Measurements from ENCODE around the gene TWIST2.

TWIST2 gene

DNA sequence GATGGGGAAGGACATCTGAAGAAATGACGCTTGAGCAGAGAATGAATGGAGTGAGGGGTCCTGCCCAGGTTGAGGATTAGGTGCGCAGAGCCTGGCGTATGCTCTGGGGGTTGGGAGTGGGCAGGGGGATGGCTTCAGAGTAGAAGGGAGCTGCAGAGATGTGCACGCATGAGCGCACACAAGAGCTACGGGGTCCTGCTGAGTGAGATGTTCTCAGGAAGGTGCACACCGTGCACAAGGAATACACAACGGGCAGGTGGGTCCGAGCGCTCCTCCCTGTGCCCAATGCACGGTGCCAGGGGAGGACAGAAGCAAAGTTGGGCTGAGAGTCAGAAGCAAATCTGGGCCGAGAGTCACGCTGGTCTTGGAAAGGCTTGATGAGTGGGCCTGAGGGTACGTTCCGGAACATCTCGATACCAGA, 25.5 kb downstream of the TWIST2 start:
- DNase-seq (ENCODE audit: low spot score), result no peak

DNA sequence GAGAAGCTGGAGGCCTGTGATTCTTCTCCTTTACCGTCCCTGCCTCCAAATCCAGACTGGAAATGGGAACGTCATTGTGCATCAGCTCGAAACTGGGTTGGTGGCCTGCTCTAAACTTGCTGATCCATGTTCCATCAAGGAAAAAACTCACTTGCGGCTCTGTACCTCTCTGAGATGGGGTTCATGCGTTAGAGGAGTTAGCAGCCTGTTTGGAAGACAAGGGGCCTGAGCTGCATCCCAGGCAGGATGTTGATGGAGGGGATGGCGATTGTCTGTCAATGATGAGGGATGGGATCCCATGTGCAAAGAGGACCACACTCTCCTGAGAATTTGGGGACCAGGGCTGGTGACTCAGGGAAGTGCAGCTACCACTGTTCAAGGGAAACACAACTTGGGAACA, 26.0 kb downstream of the TWIST2 start:
- DNase-seq (ENCODE audit: low spot score), result no peak

DNA sequence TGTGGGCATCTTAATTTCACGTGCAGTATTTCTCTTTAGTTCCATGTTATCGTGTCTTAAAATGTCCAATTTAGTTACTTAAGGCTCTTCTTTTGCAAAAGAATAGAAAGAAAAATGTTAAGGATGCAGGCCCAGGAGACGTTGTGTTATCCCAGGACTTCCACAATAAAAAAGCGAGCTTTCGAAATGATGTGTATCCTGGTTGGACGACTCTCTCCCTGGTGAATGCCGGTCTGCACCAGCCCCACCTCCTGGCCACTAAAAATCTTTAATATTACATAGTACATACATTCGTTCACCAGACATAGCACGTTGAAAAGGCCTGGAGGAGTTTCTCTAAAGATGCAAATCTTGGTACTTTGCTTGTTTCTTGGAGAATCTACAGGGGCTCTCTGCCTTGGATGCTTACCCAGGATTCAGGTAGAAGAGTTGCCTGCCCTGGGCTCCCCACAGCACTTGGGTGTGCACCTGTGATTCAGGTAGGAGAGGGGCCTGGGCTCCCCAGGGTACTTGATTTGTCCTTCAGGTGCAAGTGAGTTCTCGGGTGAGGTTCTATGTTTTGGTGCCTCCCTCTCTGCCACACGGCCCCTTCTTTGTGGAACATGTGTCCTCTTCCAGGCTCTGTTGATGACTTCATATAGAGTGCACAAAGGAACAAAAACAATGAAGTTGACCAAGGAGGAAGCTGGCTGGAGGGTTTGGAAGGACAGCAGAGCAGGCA, 26.6 kb downstream of the TWIST2 start:
- DNase-seq (ENCODE audit: low spot score), result no peak

DNA sequence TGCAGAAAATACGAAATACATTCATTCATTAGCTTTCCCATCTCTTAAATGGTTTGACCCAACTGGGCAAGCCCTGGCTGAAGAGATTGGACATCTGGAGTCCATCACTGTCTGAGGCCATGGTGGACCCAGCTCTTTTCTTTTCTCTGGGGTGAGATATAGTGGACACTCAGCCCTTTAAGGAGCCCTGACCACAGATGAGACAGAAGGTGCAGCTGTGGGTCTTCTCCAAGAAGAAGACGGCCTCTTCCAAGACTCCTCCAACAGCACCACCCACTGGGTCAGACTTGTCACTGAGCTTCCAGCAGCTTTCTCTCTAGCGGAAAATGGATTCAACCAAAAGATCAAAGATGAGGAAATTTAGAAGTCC, 27.2 kb downstream of the TWIST2 start:
- DNase-seq (ENCODE audit: low spot score), result no peak

DNA sequence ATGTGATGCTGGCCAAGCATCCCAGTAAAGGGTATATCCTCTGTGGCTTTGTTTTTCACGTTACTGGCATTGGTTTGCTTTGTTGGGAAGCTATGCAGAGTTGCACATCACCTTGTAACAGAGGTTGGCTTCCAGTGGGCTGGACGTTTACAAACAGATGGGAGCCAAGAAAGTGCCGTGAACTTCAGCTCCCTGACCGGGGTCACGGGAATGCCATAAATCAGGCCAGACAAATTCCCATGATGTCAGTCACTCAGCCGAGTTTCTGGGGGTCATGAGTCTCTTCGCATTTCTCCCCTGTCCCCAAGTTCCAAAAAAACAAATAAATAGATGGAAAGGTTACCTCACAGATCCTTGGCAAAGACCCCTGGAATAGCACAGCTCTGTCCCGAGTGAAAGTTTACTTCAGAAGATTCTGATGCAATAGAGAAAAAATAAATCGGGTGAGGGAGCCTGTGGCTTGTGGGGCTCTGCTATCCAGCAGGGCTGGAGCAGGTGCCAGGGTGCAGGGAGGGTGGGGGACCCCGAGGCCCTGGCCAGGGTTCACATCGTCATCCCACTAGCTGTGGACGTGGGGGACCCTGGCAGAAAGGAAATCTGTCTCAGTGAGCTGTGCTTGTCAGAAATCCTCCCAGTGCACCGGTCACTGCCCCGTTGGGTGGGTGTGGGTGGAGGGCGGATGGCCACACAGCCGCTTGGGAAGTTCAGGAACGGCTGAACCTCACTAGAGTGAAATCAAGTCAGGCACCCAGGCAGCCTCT, 27.8 kb downstream of the TWIST2 start:
- no peak for DNase-seq (ENCODE audit: low spot score)

GRCh38 chr2:238876232-238876630, 28.3 kb downstream of the TWIST2 start:
- no peak for DNase-seq (ENCODE audit: low spot score)

DNA sequence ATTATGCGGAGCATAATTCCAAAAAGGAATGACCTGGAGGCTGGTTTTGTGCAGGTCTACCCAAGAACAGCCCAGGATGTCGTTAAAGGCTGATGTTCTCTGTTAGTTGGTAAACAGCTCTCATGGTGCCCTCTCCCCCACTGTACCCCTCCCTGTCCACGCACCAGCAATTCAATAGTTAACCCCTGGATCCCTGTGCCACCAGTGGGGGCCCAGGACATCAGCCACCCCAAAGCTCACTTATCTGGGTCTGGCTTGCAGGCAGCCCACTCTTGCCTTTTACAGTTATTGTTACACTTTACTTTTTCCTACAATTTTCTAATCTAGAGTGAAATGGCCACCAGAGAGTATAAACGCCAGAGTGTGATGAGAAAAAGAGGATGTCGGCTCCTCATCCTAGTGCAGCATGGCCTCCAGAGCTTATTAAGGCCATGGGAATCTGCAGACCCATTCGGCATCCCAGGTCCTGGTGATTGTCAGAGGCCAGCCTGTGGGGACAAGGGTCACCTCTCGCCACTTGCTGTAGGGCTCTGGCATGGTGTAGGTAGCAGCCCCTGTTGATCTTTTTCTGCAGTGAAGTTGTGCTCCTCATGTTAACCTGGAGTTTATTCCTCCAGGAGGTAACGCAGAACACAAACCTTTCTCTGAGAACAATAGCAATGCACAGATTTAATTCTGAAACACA, 30.3 kb downstream of the TWIST2 start:
- DNase-seq (ENCODE audit: low spot score), result no peak

GRCh38 chr2:238879043-238879442, 31.2 kb downstream of the TWIST2 start:
- no peak for DNase-seq (ENCODE audit: low spot score)

- no peak for DNase-seq (ENCODE audit: low spot score)
Measured at GRCh38 chr2:238879621-238880377, 31.9 kb downstream of the TWIST2 start.

GRCh38 chr2:238881353-238882081, 33.6 kb downstream of the TWIST2 start:
- DNase-seq (ENCODE audit: low spot score), result no peak

- no peak for DNase-seq (ENCODE audit: low spot score)
Measured at GRCh38 chr2:238882082-238882755, 34.3 kb downstream of the TWIST2 start.

GRCh38 chr2:238883421-238883901, 35.6 kb downstream of the TWIST2 start:
- DNase-seq (ENCODE audit: low spot score), result no peak

- DNase-seq (ENCODE audit: low spot score), result no peak
Measured at GRCh38 chr2:238884122-238884811, 36.4 kb downstream of the TWIST2 start.

GRCh38 chr2:238884812-238885408, 37.0 kb downstream of the TWIST2 start:
- DNase-seq (ENCODE audit: low spot score), result no peak

GRCh38 chr2:238886453-238887094, 38.7 kb downstream of the TWIST2 start:
- DNase-seq (ENCODE audit: low spot score), result no peak

DNA sequence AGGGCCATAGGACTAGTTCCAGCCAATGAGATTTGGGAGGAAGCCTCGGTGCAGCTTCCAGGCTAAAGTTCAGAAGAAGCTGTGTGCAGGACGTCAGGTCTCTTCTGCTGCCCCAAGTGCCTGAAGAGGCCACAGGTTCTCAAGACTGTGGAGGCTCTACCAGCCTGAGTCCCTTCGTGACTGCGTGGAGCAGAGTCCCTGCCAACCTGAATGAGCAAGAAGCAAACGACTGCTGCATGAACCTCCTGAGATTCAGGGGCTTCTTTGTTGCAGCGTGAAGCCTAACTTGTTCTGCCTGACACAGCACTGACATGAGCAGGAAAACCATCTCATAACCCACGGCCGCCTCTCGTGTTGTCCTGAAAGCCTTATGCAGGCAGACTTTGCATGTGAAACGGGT, 39.7 kb downstream of the TWIST2 start:
- DNase-seq (ENCODE audit: low spot score), result no peak

DNA sequence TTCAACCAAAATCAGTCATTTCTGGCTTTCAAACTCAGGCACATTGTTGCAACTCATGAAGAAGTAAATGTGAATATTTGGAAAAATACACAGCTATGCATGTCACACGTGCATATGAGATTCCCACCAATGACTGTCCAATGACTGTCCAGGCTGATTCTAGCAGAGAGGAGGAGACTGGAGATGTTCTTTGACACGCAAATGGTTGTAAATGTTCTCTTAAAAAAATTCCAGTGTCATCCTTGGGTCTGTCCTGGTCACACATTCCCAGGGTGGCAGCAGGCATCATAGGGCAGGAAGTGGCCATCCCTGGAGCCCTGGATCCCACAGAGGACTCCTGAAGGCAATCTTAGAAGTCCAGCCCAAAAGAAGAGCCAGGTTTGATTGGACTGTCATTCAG, 40.9 kb downstream of the TWIST2 start:
- no peak for DNase-seq (ENCODE audit: low spot score)

DNA sequence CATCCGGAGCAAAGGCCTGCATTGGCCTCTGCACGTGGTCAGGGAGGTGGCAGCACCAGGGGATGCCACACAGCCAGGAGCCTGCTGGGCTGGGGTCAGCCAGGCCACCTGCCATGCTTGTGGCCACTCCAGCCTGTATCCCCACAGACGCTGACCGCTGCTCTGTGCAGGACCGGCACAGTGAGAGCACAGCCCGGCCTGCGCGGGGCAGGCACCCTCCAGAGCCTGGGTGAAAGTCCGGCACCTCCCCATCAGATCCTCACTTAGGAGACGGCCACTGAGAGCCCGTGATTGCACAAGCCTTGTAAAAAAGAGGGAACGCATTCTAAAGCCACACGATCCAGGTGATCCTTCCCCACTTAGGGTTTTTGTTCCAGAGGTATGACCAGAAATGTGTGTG, 42.2 kb downstream of the TWIST2 start:
- no peak for DNase-seq (ENCODE audit: low spot score)
